ENCODE results near the gene SOWAHB.
"Not testable (repeated sequence)": the region's sequence is repeated elsewhere in the genome, so short reads cannot be mapped to it uniquely, and the experiment has no call there.

SOWAHB gene

GRCh38 chr4:76895619-76896018 lies 2.3 kb downstream of the SOWAHB start:
- DNase-seq: no peak

- DNase-seq: no peak
These were observed 3.2 kb downstream of the SOWAHB start for GRCh38 chr4:76894537-76895255.

DNA sequence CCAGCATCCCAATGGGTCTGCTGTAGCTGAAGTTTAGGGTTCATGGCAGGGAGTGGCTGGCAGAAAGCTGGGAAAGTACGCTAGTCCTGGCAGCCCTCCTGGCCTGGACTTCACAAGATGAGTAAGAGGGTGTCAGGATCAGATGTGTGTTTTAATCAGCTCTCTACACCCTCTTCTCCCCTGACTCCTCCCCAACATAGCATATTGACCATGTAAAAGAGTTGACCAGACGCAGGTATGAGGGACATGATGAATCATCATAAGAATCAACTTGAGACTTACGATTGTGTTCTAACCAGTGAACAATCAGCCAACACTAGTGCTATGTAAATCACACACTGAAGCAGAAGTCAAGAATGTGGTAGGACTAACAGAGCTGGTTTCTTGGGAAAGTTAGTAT lies 5.3 kb downstream of the SOWAHB start:
- no peak for DNase-seq

GRCh38 chr4:76892001-76892400 lies 5.9 kb downstream of the SOWAHB start:
- no peak for DNase-seq

GRCh38 chr4:76886848-76887441 lies 11.0 kb downstream of the SOWAHB start:
- DNase-seq: no peak

GRCh38 chr4:76886214-76886613 lies 11.7 kb downstream of the SOWAHB start:
- no peak for DNase-seq

DNA sequence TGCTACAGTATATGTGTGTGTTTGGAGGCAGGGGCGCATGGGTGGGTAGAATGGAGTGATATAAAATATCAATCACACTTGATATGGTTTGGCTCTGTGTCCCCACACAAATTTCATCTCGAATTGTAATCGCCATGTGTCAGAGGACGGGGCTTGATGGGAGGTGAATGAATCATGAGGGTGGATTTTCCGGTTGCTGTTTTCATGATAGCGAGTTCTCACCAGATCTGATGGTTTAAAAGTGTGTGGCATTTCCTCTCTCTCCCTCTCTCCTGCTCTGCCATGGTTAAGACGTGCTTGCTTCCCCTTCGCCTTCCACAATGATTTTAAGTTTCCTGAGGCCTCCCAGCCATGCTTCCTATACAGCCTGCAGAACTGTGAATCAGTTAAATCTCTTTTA lies 14.8 kb downstream of the SOWAHB start:
- DNase-seq: no peak

GRCh38 chr4:76882630-76883029 lies 15.3 kb downstream of the SOWAHB start:
- DNase-seq: peak; percentile 3

DNA sequence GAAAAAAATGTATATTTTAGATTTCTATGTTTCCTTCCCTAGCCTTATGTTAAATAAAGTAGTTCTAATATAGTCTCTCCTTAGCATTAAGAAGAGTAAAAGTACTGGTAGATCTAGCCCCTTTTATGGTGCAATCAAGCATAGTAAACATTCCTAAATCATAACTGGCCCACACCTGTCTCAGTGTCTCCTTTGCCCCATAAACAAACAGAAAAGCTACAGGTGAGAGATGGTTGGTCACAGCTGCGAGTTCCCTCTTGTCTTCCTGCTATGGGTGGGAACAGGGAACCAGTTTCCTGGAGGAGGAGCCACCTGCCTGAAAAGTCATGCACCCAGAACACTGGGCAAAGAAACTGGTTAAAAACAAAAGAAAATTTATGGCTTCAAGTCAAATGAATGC lies 16.6 kb downstream of the SOWAHB start:
- DNase-seq: peak; percentile 77

DNA sequence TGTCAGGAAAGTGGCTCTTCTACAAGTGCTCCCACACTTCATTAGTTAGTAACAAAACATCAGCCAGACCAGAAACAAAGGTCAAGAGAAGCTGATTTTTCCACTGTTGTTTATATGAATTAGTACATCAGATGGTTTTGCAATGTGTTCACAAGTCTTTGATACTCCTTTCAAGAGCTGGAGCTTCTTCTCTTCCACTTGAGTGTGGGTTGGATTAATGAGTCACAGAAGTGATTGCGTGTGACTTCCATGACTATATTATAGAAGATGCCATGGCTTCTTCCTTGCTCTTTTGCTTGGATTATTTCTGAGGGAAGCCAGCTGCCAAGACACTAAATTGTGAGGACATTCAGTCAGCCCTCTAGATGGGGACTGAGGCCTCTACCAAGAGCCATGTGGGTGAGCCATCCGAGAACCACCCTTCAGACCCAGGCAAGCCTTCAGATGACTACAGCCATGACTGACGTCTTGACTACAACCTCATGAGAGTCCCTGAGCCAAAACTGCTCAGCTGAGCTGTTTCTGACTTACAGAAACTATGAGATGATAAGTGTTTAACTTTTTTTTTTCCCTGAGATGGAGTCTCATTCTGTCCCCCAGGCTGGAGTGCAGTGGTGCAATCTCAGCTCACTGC lies 18.1 kb downstream of the SOWAHB start:
- no peak for DNase-seq

GRCh38 chr4:76878641-76879165 lies 19.2 kb downstream of the SOWAHB start:
- DNase-seq: not testable (repeated sequence)

- DNase-seq: peak; percentile 2
These were observed 23.8 kb downstream of the SOWAHB start for GRCh38 chr4:76874176-76874575.

- DNase-seq: no peak
These were observed 24.4 kb downstream of the SOWAHB start for GRCh38 chr4:76873495-76873894.

GRCh38 chr4:76872556-76872955 lies 25.4 kb downstream of the SOWAHB start:
- DNase-seq: no peak

GRCh38 chr4:76868780-76869179 lies 29.2 kb downstream of the SOWAHB start:
- not testable (repeated sequence) for DNase-seq

GRCh38 chr4:76867880-76868655 lies 29.9 kb downstream of the SOWAHB start:
- peak; percentile 77 for DNase-seq

DNA sequence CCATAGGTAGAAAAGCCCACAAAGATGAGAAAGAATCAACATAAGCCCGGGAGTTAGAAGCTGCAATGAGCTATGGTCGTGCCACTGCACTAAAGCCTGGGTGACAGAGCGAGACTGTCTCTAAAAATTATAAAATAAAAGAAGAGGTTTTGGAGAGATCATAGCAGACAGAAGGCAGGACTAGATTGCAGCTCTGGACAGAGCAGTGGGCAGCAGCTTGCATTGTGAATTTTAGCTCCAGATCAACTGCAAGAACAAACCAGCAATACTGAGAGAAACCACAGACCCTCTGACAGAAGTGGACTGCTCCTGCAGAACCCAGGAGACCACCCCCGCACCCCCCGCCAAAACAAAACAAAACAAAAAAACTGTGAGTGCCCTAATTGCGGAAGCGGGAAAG lies 30.6 kb downstream of the SOWAHB start:
- DNase-seq: no peak

- DNase-seq: no peak
These were observed 31.3 kb downstream of the SOWAHB start for GRCh38 chr4:76866641-76867040.

DNA sequence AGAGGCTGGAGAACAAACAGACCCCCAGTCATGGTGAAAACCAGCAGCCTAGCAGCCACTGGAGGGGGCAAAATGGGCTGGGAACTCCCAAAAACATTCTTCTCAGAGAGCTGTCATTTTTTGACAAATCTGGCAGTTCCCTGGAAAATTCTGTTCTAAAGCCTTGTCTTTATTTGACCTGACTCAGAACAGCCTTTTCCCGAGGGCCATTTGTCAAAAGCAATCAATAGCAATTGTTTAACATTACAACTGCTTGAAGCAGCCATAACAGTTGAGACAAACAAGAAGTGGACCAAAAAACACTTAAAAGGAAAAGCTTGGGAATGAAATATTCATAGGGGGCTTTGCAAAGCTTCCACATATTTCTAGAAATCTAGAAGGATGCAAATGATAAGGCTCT lies 39.6 kb downstream of the SOWAHB start:
- no peak for DNase-seq

DNA sequence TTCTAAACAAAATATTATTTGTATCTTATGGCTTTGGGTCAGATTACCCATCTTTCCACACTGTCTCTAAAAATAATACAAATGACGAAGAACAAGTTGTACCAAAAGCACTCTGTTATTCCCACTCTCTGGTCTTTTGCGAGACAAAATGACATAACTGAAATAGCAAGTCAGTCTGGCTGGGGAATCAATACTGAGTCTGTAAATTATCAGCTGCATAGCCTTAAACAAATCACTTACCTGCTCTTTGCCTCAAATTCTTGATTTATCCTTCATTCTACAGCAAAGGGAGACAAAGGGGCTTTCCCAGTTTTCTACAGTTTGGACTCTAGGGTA lies 40.9 kb downstream of the SOWAHB start:
- DNase-seq: no peak

DNA sequence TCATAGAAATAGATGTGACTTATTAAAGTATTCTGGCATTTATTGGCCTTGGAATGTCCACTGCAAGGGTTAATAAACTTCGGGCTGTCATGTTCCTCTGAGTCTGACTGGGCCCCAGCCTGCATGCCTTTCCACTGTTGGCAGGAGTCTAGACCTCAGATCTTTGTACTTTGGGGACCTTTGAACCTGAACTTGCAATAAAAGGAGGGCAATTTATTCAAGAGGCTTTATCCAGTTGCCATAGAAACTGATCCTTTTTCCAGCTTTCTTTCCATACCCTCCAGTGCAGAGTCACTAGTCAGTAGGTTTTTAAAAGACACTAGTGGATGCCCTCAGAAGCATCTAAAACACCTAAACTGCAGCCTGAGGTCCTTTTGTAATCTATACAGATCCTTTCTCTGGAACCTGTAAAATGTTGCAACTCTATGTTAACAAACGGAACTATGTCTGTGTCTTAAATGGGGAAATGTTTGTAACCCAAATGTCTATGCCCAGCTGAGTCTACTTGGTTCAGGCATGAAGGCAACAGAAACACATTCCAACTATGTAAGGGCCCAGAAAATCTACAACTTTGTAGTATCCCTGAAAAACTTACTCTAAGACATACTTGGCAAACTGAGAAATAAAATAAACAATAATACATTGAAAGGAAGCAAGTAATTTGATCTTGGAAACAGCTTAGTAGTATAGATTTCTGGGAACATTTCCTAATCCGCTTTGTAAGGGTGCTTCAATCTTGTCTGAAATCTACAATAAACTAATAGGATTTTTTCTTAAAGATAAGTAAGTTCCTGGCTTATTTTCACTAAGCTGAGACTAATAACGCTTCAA lies 41.5 kb downstream of the SOWAHB start:
- no peak for DNase-seq

GRCh38 chr4:76854858-76855257 lies 43.1 kb downstream of the SOWAHB start:
- no peak for DNase-seq

GRCh38 chr4:76851375-76851774 lies 46.6 kb downstream of the SOWAHB start:
- no peak for DNase-seq

Measured in NCI-H69 (cell line).